T-helper 1 cell treated with Interleukin-12 subunit alpha and Interleukin-12 subunit beta and Interleukin-4 antibody, amounts not matched to agents 30 ng/mL and 1 ng/mL, for 36 hours (primary cell): ENCODE results near the gene PNLIPRP2. TPM values are rescaled to one million over a fixed set of nuclear protein-coding genes. Genes with fewer than 3 reads are reported as not detected.

Source experiments
- intact Hi-C: fragments of 100-400 bp; cut with micrococcal nuclease; formaldehyde crosslinking; loops from one replicate; pipeline ENCODE4 v1.15.1; 2024
- total RNA-seq: library from RNA; stranded (reverse); gene quantifications from 2 replicates; pipeline ENCODE4 v1.2.3, GENCODE V29; 2022

The PNLIPRP2 gene
- total RNA-seq, 1 donor from 2014 or later: not detected

GRCh38 chr10:116679351-116679750 is 58.6 kb downstream of the PNLIPRP2 start:
- intact Hi-C loops: no loop called here

DNA sequence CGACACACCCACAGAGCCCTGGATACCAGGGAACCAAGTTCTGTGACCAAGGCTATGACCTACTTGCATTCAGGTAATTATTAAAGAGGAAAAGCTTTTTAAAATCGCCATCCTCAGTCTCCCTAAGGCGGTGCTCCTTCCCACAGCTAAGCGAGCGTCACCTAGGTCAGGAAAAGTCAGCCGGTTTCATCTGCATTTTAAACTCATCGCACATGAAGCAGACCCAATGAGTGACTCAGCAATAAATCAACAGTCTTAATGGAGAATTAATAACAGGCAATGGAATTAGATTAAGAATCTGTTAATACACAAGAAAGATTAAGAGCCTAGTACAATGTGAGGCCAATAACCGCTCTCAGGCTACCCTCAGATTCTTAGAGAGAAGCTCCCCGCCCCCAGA is 62.4 kb downstream of the PNLIPRP2 start:
- intact Hi-C loops: no loop called here

DNA sequence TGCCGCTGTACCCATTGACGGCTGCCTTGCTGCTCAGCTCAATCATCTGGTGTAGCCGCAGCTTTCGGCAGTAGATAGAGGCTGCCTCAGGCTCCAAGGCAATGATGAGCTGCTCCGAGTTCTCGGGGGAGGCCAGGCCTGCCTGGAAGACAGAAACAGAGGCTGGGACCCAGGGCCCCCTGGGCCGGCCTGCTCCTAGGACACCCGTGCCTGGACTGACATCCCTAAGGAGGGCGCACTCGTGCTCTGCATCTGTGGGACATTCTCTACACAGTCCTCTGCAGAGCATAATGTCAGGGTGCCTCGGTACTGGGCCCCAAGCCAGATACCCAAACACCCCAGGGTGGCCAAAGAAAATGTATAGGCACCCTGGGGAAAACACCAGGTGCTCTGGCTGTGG is 63.1 kb downstream of the PNLIPRP2 start:
- intact Hi-C loops: no loop called here

GRCh38 chr10:116684781-116685180 is 64.0 kb downstream of the PNLIPRP2 start:
- intact Hi-C loops: no loop called here

- intact Hi-C loops: no loop called here
These were observed 65.1 kb downstream of the PNLIPRP2 start for GRCh38 chr10:116685807-116686206.

DNA sequence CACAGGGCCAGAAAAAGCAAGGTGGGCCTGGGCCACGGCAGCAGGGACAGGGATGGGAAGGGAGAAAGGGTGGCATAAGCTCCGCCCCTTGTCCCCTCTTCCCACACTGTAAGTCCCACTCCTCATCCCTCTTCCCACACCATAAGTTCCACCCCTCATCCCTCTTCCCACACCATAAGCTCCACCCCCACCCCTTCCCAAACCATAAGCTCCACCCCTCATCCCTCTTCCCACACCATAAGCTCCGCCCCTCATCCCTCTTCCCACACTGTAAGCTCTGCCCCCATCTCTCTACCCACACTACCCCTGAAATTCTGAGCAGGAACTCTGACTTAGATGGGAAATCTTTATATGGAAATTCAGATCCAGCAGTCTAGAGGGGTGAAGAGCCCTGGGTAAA is 65.9 kb downstream of the PNLIPRP2 start:
- intact Hi-C loops: no loop called here

DNA sequence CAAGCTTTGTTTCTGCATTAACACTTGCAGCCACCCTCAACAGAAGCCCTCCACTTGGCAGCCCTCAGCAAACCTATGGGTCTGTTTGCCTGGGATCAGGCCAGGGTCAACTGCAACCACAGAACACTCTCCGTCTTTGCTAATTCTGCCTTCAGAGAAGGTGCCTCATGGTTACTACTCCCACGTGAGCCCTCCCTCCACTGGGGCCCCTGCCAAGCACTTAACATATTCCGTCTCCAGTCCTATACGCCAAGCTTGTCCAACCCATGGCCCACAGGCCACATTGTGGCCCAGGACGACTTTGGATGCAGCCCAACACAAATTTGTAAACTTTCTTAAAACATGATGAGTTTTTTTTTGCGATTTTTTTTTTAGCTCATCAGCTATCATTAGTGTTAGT is 66.9 kb downstream of the PNLIPRP2 start:
- intact Hi-C loops: no loop called here

DNA sequence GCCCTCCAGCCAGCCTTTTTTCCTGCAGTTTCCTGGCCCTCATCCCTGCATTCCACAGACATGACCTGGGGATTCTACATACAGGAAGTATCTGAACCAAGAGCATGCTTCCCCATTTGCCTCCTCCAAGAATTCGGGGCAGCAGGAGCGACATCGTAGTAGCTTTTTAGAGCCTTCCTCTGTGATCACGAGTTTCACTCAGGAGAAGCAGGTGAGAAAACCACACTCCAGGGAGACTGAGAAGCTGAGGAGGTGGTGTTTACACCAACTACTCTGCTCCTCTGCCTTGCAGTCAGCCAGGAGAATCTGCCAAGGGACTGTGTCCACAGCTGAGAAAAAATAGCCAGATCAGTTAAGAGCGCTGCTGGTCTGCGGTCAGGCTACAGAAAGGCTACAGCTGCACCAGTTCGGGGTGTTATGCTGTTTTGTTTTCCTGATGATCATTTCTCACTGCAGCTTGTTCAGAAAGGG is 67.5 kb downstream of the PNLIPRP2 start:
- intact Hi-C loops: no loop called here

DNA sequence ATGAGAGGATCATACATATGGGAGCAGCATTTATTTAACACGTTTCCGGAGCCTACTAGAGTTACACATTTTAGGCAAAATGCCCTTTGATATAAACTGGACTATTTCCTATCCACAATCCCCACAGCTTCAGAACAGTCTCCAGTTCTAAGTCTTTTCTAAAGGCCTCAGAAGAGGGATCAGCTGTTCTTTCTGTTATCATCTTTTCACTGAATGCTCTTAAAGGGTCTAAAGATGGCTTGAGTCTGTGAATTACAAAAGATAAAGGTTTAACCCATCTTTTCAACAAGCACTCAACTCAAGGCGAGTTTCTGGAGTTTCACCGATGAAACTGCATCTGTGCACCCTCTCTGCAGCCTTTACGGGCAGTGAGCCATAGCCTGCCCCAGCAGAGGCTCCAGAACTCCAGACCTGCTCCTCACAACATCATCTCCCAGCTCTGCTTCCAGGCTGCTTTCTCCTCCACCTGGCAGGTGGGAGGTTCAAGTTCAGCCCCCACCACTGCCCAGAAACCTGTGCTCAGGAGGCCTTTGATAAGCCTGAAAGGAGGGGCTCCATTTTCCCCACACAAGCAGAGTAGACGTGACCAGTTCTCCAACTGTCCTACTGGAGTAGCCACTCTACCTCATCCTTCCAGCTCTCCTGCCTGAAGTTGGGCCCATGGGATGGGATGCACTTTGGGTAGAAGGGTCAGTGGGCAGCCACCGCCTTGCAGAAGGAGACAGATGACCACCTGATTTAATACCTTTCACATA is 68.2 kb downstream of the PNLIPRP2 start:
- intact Hi-C loops: no loop called here

DNA sequence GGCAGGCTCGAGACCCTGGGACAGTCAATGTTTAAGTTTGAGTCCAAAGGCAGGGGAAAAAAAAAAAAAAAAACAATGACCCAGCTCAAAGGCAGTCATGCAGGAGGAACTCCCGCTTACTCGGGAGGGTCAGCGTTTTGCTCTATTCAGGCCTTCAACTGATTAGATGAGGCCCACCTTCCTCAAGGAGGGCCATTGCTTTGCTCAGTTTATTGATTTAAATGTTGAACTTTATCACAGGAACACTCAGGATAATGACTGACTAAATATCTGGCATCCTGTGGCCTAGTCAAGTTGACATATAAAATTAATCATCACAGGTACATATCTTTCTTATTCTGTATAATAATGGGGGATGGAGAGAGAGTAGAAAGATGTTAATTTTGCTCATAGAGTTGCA is 69.0 kb downstream of the PNLIPRP2 start:
- intact Hi-C loops: no loop called here

GRCh38 chr10:116690356-116691322 is 69.9 kb downstream of the PNLIPRP2 start:
- intact Hi-C loops: no loop called here

- intact Hi-C loops: no loop called here
These were observed 70.9 kb downstream of the PNLIPRP2 start for GRCh38 chr10:116691635-116692034.

GRCh38 chr10:116692225-116692624 is 71.5 kb downstream of the PNLIPRP2 start:
- intact Hi-C loops: no loop called here

GRCh38 chr10:116694243-116694926 is 73.6 kb downstream of the PNLIPRP2 start:
- intact Hi-C loops: no loop called here

Other genes starting within 250 kb of the PNLIPRP2 start
- gene PNLIPRP3, start 193.1 kb upstream of the PNLIPRP2 start, total RNA-seq: not detected in 2 replicates
- gene PNLIP, start 75.0 kb upstream of the PNLIPRP2 start, total RNA-seq: not detected in 2 replicates
- gene PNLIPRP1, start 30.0 kb upstream of the PNLIPRP2 start, total RNA-seq: not detected in 2 replicates
- gene HSPA12A, start 121.6 kb downstream of the PNLIPRP2 start, total RNA-seq: 0.05 and 0.10 TPM in 2 replicates
- gene ENO4, start 228.5 kb downstream of the PNLIPRP2 start, total RNA-seq: not detected in 2 replicates